ENCODE measurements around the gene MTURN.
A peak's percentile ranks its signal among the peaks of the same experiment; 100 is the strongest.

Gene MTURN

GRCh38 chr7:30157204-30157603 lies 22.4 kb downstream of the MTURN start:
- no peaks in the 10 kb centered on the region for H3K9me3 ChIP-seq (ENCODE audit: low read length)
- H3K9ac ChIP-seq (ENCODE audit: low read length) = no peak overlapping the region
- H3K4me2 ChIP-seq (ENCODE audit: low read length) = no peak overlapping the region
- H3K4me3 ChIP-seq (ENCODE audit: low read depth, low read length, poor library complexity, severe bottlenecking) = no peak overlapping the region
- H3K79me2 ChIP-seq (ENCODE audit: insufficient read depth, low read length) = no peaks in the 10 kb centered on the region
- H3F3A ChIP-seq (ENCODE audit: insufficient read depth, low read length) = no peaks in the 10 kb centered on the region
- H3K36me3 ChIP-seq (ENCODE audit: insufficient read depth, low read length) = no peaks in the 10 kb centered on the region
- TF ChIP-seq EZH2 (IDR thresholded peaks at IDR 0.05; ENCODE audit: borderline replicate concordance, low read length) (no peak), CTCF (IDR thresholded peaks at IDR 0.05; ENCODE audit: low read length) (no peak)
- peaks cover 49% of the 10 kb centered on the region for H3K4me1 ChIP-seq (ENCODE audit: insufficient read depth, low read length, severe bottlenecking)
- H3K27ac ChIP-seq (ENCODE audit: low read depth, low read length, poor library complexity, severe bottlenecking) = no peak overlapping the region
- no peaks in the 10 kb centered on the region for H4K20me1 ChIP-seq (ENCODE audit: insufficient read depth, low read length)
- H2AFZ ChIP-seq (ENCODE audit: low read length) = no peak overlapping the region
- no peaks in the 10 kb centered on the region for H3K27me3 ChIP-seq (ENCODE audit: insufficient read depth, low read length)
- no peaks in the 10 kb centered on the region for H3K9me2 ChIP-seq (ENCODE audit: low read depth, low read length)

GRCh38 chr7:30159163-30159562 lies 24.4 kb downstream of the MTURN start:
- TF ChIP-seq EZH2 (IDR thresholded peaks at IDR 0.05; ENCODE audit: borderline replicate concordance, low read length) (no peak), CTCF (IDR thresholded peaks at IDR 0.05; ENCODE audit: low read length) (no peak)
- H2AFZ ChIP-seq (ENCODE audit: low read length) = no peak overlapping the region
- peak overlapping the region; percentile 40 for H3K4me2 ChIP-seq (ENCODE audit: low read length)
- peak overlapping the region; percentile 22 for H3K4me3 ChIP-seq (ENCODE audit: low read depth, low read length, poor library complexity, severe bottlenecking)
- H3K27ac ChIP-seq (ENCODE audit: low read depth, low read length, poor library complexity, severe bottlenecking) = peak overlapping the region; percentile 88
- no peaks in the 10 kb centered on the region for H4K20me1 ChIP-seq (ENCODE audit: insufficient read depth, low read length)
- H3K9me2 ChIP-seq (ENCODE audit: low read depth, low read length) = no peaks in the 10 kb centered on the region
- peak overlapping the region; percentile 46; the same call in 1 of the 2 replicates for H3K9ac ChIP-seq (ENCODE audit: low read length)
- no peaks in the 10 kb centered on the region for H3K27me3 ChIP-seq (ENCODE audit: insufficient read depth, low read length)
- H3K36me3 ChIP-seq (ENCODE audit: insufficient read depth, low read length) = no peaks in the 10 kb centered on the region
- H3K9me3 ChIP-seq (ENCODE audit: low read length) = no peaks in the 10 kb centered on the region
- no peaks in the 10 kb centered on the region for H3F3A ChIP-seq (ENCODE audit: insufficient read depth, low read length)
- no peaks in the 10 kb centered on the region for H3K79me2 ChIP-seq (ENCODE audit: insufficient read depth, low read length)
- H3K4me1 ChIP-seq (ENCODE audit: insufficient read depth, low read length, severe bottlenecking) = peaks cover 69% of the 10 kb centered on the region

- no peaks in the 10 kb centered on the region for H3K36me3 ChIP-seq (ENCODE audit: insufficient read depth, low read length)
- H2AFZ ChIP-seq (ENCODE audit: low read length) = no peak overlapping the region
- peak overlapping the region; percentile 40 for H3K4me2 ChIP-seq (ENCODE audit: low read length)
- H3K9me2 ChIP-seq (ENCODE audit: low read depth, low read length) = no peaks in the 10 kb centered on the region
- H3K9me3 ChIP-seq (ENCODE audit: low read length) = no peaks in the 10 kb centered on the region
- peak overlapping the region; percentile 88 for H3K27ac ChIP-seq (ENCODE audit: low read depth, low read length, poor library complexity, severe bottlenecking)
- H3K79me2 ChIP-seq (ENCODE audit: insufficient read depth, low read length) = no peaks in the 10 kb centered on the region
- peak overlapping the region; percentile 22 for H3K4me3 ChIP-seq (ENCODE audit: low read depth, low read length, poor library complexity, severe bottlenecking)
- peak overlapping the region; percentile 46; the same call in 1 of the 2 replicates for H3K9ac ChIP-seq (ENCODE audit: low read length)
- TF ChIP-seq CTCF (IDR thresholded peaks at IDR 0.05; ENCODE audit: low read length) (peak; percentile 39; the same call in 1 of the 2 replicates), EZH2 (IDR thresholded peaks at IDR 0.05; ENCODE audit: borderline replicate concordance, low read length) (no peak)
- H3K27me3 ChIP-seq (ENCODE audit: insufficient read depth, low read length) = no peaks in the 10 kb centered on the region
- peaks cover 74% of the 10 kb centered on the region for H3K4me1 ChIP-seq (ENCODE audit: insufficient read depth, low read length, severe bottlenecking)
- H3F3A ChIP-seq (ENCODE audit: insufficient read depth, low read length) = no peaks in the 10 kb centered on the region
- H4K20me1 ChIP-seq (ENCODE audit: insufficient read depth, low read length) = no peaks in the 10 kb centered on the region
Observed at GRCh38 chr7:30159698-30160143, 24.9 kb downstream of the MTURN start.

Measured in OCI-LY1 (cell line).